ENCODE data around the gene CPLANE1.

- no peak for TF ChIP-seq CTCF (IDR thresholded peaks at IDR 0.05)
- TF ChIP-seq POLR2A (IDR thresholded peaks at IDR 0.05), result no peak
Measured at GRCh38 chr5:37132646-37133045, 116.5 kb downstream of the CPLANE1 start.
